NAMALWA (cell line): Measurements from ENCODE around the gene FKBP14.

Experiments used
- DNase-seq: peaks from one replicate; pipeline ENCODE4 v3.0.0-alpha.2; 2015; ENCODE audit warnings: low spot score

The FKBP14 gene

GRCh38 chr7:30032310-30033125 lies 6.0 kb upstream of the FKBP14 start:
- DNase-seq = peak; percentile 21

GRCh38 chr7:30029696-30030095 lies 3.2 kb upstream of the FKBP14 start:
- peak; percentile 82 for DNase-seq

GRCh38 chr7:30028749-30029635 lies 2.5 kb upstream of the FKBP14 start:
- peak; percentile 88 for DNase-seq

DNA sequence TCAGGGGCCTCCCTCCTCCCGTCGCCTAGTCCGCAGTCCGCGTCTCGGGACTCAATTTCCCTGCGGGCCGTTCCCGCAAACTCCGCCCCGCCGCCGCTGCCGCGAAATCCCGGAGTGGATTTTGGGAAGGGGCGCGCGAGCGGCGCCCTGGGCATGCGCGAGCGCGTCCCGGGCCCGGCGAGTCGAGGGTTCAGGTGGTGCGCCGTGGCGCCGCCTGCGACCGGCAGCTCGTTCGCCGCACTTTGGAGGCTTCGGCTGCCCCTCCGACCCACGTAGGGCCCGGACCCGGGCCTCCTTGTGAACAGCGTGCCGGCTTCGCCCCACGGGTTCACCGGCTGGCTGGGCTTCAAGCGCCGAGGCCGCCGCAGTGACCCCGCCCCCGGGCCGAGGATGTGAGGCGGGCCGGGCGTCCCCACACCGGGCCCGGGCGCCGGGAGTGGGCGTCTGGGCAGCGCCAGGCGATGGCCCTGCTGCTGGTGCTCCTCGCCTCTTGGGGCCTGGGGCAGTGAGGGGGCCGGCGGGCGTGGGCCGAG lies 1.8 kb upstream of the FKBP14 start, which contains the start of gene PLEKHA8:
TSS of gene PLEKHA8 (plus strand) at position 197 of the 533 bp plus-strand sequence. CDS start 351 bp downstream, outside the sequence.
- DNase-seq = peak; percentile 97

DNA sequence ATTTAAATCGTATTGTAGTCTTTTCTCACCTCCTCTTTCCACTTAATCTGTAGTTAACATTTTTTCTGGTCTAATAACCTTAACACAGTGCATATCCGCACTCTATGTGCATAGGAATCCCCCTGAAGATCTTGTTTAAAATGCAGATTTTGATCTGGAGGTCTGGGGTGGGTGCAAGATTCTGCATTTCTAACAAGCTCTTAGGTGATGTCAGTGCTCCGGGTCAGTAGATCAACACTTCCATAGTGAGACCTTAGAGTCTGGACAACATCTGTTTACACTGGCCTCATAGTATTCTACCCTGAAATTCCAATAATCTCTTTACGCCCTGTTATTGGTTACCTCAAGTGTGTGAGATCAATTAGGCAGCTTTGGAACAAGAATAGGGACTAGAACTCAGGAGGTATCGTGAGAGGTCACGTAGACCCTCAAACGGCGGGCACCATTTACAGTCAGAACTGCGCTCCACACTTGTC lies 1.3 kb upstream of the FKBP14 start:
- no peak for DNase-seq

DNA sequence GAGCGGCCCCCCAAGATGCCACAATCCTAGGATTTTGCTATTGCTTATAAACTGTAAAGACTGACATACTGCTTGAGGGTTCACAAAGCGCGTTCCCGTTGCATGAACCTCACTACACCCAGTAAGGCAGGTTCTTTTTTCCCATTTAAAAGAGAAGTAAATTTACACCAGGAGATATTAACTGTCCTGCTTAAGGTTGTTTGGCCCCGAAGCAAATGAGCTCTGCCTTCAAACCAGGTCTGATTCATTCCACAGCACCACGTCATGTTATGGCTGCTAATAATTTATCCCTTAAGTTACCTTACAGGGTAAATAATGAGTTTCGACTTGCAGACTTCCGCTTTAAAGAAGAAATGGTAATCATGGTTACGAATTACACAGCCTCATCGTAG lies 559 bp upstream of the FKBP14 start:
- peak; percentile 92 for DNase-seq

DNA sequence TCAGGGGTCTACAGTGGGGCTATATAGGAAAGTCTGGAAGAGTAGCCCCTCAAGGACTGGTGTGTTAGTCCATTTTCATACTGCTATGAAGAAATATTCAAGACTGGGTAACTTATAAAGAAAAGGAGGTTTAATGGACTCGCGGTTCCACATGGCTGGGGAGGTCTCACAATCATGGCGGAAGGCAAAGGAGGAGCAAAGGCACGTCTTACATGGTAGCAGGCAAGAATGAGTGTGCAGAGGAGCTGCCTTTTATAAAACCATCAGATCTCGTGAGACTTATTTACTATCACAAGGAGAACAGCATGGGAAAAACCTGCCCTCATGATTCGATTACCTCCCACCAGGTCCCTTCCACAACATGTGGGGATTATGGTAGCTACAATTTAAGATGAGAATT lies 3.0 kb downstream of the FKBP14 start:
- DNase-seq = no peak

DNA sequence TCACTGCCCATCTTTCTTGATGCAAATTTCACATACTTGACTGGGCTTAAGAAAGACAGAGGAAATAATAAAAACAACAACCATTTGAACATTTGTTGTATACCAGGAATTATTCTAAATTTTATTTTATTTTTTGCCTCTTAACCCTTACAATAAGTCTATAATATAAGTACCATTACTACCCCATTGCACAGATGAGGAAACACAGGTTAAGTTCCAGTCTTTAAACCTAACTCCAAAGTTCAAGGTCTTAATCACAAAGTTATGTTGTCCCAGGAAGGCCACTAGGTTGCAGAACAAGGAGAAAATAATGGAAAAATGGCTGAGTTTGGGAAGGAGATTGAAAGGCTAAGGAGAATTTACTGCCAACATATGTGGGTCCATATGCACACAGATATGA lies 3.5 kb downstream of the FKBP14 start:
- no peak for DNase-seq

DNA sequence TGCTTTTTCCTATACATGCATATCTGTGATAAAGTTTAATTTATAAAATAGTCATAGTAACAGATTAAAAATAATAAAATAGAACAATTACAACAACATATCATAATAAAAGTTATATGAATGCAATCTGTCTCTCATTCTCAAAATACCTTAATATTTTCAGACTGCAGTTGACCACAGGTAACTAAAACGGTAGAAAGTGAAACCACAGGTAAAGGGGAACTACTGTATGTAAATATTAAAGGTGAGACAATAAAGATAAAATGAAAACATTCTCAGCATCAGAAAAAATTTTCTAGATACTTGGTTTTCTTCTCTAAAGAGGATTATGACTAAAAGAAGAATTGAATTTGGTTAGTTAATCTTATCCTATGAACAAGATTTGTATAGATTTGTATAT lies 6.0 kb downstream of the FKBP14 start:
- DNase-seq = no peak

DNA sequence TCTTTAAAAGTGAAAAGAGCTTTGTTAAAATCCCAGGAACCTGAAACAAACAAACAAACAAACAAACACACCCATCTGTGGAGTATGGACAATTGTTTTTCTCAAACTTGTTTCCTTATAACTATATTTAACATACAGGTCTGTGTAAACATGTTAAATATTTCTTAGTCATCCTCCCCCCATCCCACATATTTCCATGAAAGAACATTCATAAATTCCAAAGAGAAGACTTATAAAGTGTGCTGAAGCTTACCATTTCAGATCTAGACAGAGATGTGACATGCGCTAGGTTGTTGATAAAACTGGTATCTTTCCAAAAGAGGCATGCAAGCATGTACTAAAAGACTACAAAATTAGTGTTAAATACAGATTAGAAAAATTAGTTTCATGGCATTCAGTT lies 6.5 kb downstream of the FKBP14 start:
- no peak for DNase-seq

DNA sequence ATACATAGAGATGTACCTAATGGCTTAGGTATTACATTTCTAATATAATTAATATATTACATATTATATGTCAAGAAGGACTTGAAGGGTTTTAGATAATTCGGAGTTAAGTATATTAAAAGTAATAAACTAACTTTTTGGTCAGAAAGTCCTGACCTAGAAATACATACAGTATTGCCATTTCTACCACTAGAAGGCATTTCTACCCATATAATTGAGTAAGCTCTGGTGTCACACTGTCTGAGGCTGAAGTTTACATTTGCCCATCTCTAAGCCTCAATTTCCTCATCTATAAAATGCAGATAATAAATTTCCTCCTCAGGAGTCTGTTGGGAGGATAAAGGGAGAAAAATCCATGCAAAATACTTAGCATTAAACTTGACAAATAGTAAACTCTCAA lies 7.1 kb downstream of the FKBP14 start:
- no peak for DNase-seq

GRCh38 chr7:30018451-30018850 lies 8.1 kb downstream of the FKBP14 start:
- DNase-seq = no peak

DNA sequence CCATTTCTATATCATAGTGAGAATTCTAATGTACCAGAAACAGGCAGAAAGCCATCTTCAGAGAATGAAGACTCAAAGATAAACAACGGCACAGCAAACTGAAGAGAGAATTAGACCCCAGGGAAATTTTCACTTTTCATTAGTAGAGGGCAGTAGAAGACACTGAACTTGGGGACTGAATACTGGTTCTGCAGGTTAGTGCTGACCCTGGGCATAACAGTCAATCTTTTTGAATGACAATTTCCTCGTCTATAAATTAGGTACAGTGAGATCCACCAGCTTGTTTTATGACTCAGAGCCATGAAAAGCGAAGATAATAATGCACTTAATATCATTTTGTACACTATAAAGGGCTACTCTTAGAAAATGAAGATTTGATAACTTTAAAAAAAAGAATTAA lies 13.7 kb downstream of the FKBP14 start:
- no peak for DNase-seq

DNA sequence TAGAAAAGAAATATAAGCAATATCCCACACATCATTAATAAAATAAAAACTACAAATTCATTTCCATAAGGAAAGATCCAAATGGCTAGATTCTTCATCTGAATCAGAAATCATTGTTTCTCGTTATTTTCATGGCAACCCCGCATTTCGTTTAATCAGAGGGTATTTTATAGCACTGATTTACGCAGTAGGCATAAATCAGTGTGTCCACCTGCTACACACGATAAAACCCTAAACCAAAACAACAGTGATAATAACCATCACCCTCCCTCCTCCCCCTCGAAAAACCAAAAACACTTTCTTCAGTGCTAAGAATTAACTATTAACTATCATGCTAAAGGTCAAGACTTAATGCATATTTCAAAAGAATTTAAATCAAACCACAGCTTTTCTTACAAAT lies 16.5 kb downstream of the FKBP14 start:
- no peak for DNase-seq

- no peak for DNase-seq
These were observed 21.0 kb downstream of the FKBP14 start for GRCh38 chr7:30005464-30005863.

- no peak for DNase-seq
These were observed 23.4 kb downstream of the FKBP14 start for GRCh38 chr7:30003098-30003497.

DNA sequence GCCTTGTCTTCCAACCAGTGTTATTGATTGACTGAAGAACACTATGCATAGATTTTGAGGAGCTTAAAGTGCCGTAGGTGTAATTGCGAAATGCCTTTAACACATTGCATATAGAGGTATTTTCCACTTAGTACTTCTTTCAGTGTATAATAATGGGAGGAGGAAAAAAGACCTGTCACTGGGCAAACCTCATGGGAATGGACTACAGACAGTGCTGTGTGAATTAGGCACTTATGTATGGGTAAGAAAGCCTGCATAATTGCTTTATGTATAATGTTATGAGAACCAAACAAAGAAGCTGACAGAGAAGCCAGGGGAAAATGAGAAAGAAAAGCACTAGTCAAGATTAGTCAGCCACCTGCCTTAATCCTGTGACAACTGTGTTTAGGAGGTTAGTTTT lies 24.5 kb downstream of the FKBP14 start:
- DNase-seq = no peak

DNA sequence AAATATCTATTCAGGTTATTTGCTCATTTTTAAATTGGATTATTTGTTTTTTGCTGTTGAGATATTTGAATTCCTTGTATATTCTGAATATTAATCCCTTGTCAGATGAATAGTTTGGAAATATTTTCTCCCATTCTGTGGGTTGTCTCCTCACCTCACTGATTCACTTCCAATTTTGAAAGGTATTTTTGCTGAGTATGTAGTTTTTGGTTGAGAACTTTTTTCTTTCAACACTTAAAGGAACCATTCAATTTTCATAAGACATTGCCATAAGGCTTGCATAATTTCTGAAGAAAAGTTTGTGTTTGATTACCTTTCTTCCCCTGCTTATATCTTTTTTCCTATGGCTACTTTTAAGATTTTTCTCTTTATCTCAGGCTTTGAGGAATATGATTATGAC lies 28.0 kb downstream of the FKBP14 start:
- DNase-seq = no peak

- no peak for DNase-seq
These were observed 30.2 kb downstream of the FKBP14 start for GRCh38 chr7:29996321-29996720.

- no peak for DNase-seq
These were observed 30.9 kb downstream of the FKBP14 start for GRCh38 chr7:29995652-29996051.

- no peak for DNase-seq
These were observed 33.4 kb downstream of the FKBP14 start for GRCh38 chr7:29993140-29993539.

DNA sequence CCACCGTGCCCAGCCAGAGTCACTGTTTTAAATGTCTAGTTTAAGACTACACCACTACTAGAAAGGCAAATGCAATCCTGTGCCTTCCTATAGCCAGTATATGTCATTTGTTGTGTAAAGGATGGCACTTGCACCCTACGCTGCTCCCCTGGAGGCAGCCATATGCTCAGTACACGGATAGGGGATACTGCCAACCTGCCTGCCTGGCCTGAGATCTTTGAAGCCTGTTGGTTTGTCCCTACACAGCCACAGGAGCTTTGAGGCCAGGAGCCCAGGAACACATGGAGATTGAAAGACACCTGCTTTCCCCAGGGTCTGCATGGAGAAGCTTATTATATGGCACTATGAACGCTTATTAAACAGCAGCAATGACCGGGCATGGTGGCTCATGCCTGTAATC lies 34.6 kb downstream of the FKBP14 start:
- DNase-seq = no peak

DNA sequence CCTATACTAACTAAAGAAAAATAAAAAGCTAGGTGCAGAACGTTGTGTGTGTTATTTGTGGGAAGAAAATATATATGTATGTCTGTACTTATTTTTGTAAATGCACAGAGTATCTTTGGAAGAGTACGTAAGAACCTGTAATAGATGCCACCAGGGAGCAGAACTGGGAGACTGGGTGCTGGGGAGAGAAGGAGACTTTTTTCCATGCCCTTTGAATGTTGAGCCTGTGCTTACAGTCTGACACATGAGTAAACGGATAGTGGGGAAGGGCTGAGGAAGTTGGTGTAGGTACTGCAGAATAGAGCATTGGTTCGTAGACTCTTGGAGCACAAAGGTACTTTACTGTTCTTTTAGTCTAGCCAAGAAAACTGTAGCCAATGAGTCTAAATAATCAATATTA lies 35.6 kb downstream of the FKBP14 start:
- no peak for DNase-seq
